ENCODE measurements around the gene RBMXL3. TPM values are rescaled to one million over a fixed set of nuclear protein-coding genes. Genes with fewer than 3 reads are reported as not detected.

RBMXL3 gene
- total RNA-seq, 1 donor = not detected

GRCh38 chrX:115234461-115234860 is 45.3 kb downstream of the RBMXL3 start:
- DNase-seq (ENCODE audit: low read depth) = no peak
- no peak for TF ChIP-seq CTCF (IDR thresholded peaks at IDR 0.05; ENCODE audit: insufficient read depth, low read depth, low read length)
- H3K4me3 ChIP-seq (ENCODE audit: low read depth, low read length) = peak overlapping the region; percentile 67

GRCh38 chrX:115236560-115236959 is 47.4 kb downstream of the RBMXL3 start:
- peak; percentile 23 for DNase-seq (ENCODE audit: low read depth)
- no peak for TF ChIP-seq CTCF (IDR thresholded peaks at IDR 0.05; ENCODE audit: insufficient read depth, low read depth, low read length)
- H3K4me3 ChIP-seq (ENCODE audit: low read depth, low read length) = no peak overlapping the region

- no peak overlapping the region for H3K4me3 ChIP-seq (ENCODE audit: low read depth, low read length)
- TF ChIP-seq CTCF (IDR thresholded peaks at IDR 0.05; ENCODE audit: insufficient read depth, low read depth, low read length) = no peak
- DNase-seq (ENCODE audit: low read depth) = peak; percentile 20
Observed at GRCh38 chrX:115237056-115237455, 47.8 kb downstream of the RBMXL3 start.

Other genes with a start within 250 kb of the RBMXL3 start
- gene IL13RA2, start 171.8 kb upstream of the RBMXL3 start, total RNA-seq = 2.2 and 2.3 TPM in 2 replicates
- gene LRCH2, start 44.7 kb downstream of the RBMXL3 start, total RNA-seq = 5.8 and 8.2 TPM in 2 replicates
- not detected in 2 replicates for gene LUZP4, start 100.3 kb downstream of the RBMXL3 start, total RNA-seq

Measured in fibroblast of villous mesenchyme (primary cell).